HCT116 (cell line): Measurements from ENCODE around the gene MS4A15. TPM values are rescaled to one million over a fixed set of nuclear protein-coding genes. Genes with fewer than 3 reads are reported as not detected.

Experiments
- ATAC-seq: fragments of 200-7000 bp; cut with Tn5 transposase; 2 replicates; pipeline ENCODE4 v1.9.1; 2020; ENCODE audit warnings: mild to moderate bottlenecking, moderate library complexity
- BruUV-seq: library from RNA; stranded (reverse); fragments of 400-500 nt; replicated peaks from 2 replicates; lab custom pipeline; 2021; lab: Mats Ljungman, UMichigan
- CTCF ChIA-PET: fragments of 300-600 bp; sonication (Branson Sonifier 250); formaldehyde crosslinking; loops from one replicate; lab custom pipeline; 2021; ENCODE audit warnings: antibody characterized with exemption; lab: Charles Lee
- POLR2A ChIA-PET: fragments of 300-600, 350-600 bp; sonication (Branson Sonifier 250); formaldehyde crosslinking; loops from one replicate; lab custom pipeline; 2021; ENCODE audit warnings: antibody characterized with exemption; lab: Charles Lee
- RAD21 ChIA-PET, 2 experiments: fragments of 300-600 bp; sonication (Branson Sonifier 250); formaldehyde crosslinking; loops; one replicate each; lab custom pipeline; 2023; ENCODE audit warnings: low total read pairs in 2 of 2; ENCODE audit not compliant: uncharacterized antibody in 2 of 2, unreplicated experiment in 2 of 2, low non-redundant PET in 1 of 2; lab: Charles Lee
- DNase-seq: peaks from one replicate; pipeline ENCODE4 v3.0.0-alpha.2; 2010; ENCODE audit warnings: low read depth, low spot score
- H2AFZ ChIP-seq: fragments of 200-600 bp; shearing (Covaris generic), sonication (generic); 2 replicates; pipeline ENCODE4 v1.6.1; 2017; ENCODE audit warnings: low read depth, mixed run types, mixed read lengths, antibody characterized with exemption, low read length; ENCODE audit not compliant: poor library complexity, severe bottlenecking
- H3K27ac ChIP-seq: 2 replicates; pipeline ENCODE4 v1.5.1; 2012; ENCODE audit warnings: low read depth, low read length
- H3K27me3 ChIP-seq: fragments of 200-600 bp; sonication (generic); 2 replicates; pipeline ENCODE4 v1.6.1; 2016; ENCODE audit warnings: mixed run types, low read length, mixed read lengths; ENCODE audit not compliant: insufficient read depth
- H3K36me3 ChIP-seq, 2 experiments: fragments of 200-500 bp in 1 of 2; fragments of 200-600 bp in 1 of 2; sonication (Bioruptor generic) in 1 of 2; sonication (generic) in 1 of 2; 2 replicates each; pipeline versions ENCODE4 v1.5.1 to v1.6.1; 2014 to 2016; ENCODE audit warnings: low read length in 2 of 2, inconsistent platforms in 1 of 2, mixed read lengths in 1 of 2, mixed run types in 1 of 2; ENCODE audit not compliant: insufficient read depth in 2 of 2, control insufficient read depth in 1 of 2
- H3K4me1 ChIP-seq, 2 experiments: fragments of 200-600 bp in 1 of 2; sonication (generic) in 1 of 2; 2 replicates each; pipeline versions ENCODE4 v1.5.1 to v1.6.1; 2012 to 2017; ENCODE audit warnings: low read length in 2 of 2, inconsistent platforms in 1 of 2, mild to moderate bottlenecking in 1 of 2, mixed read lengths in 1 of 2, mixed run types in 1 of 2, moderate library complexity in 1 of 2; ENCODE audit not compliant: insufficient read depth in 2 of 2, control insufficient read depth in 1 of 2
- H3K4me2 ChIP-seq: fragments of 200-600 bp; sonication (generic); 2 replicates; pipeline ENCODE4 v1.6.1; 2017; ENCODE audit warnings: mixed run types, low read length, mixed read lengths
- H3K4me3 ChIP-seq, 2 experiments: fragments of 200-600 bp in 1 of 2; sonication (generic) in 1 of 2; replicated peaks in 1 of 2; 2 replicates each; pipeline ENCODE4 v1.5.1; 2011 to 2016; ENCODE audit warnings: low read length in 2 of 2, control low read depth in 1 of 2, low read depth in 1 of 2, mild to moderate bottlenecking in 1 of 2, mixed read lengths in 1 of 2, mixed run types in 1 of 2
- H3K79me2 ChIP-seq: fragments of 200-600 bp; sonication (generic); 2 replicates; pipeline ENCODE4 v1.6.1; 2017; ENCODE audit warnings: mild to moderate bottlenecking, mixed run types, low read length, moderate library complexity, mixed read lengths; ENCODE audit not compliant: insufficient read depth
- H3K9ac ChIP-seq: fragments of 200-600 bp; sonication (generic); 2 replicates; pipeline ENCODE4 v1.6.1; 2016; ENCODE audit warnings: low read length, mixed read lengths
- H3K9me2 ChIP-seq: fragments of 200-600 bp; sonication (generic), shearing (Covaris generic); 2 replicates; pipeline ENCODE4 v1.6.1; 2017; ENCODE audit warnings: mixed run types, mild to moderate bottlenecking, moderate library complexity; ENCODE audit not compliant: insufficient read depth
- H3K9me3 ChIP-seq, 2 experiments: fragments of 200-500 bp in 1 of 2; fragments of 200-600 bp in 1 of 2; sonication (Bioruptor generic) in 1 of 2; sonication (generic) in 1 of 2; 2 replicates each; pipeline ENCODE4 v1.6.1; 2014 to 2017; ENCODE audit warnings: low read length in 2 of 2, mixed read lengths in 2 of 2, inconsistent platforms in 1 of 2, low read depth in 1 of 2, mild to moderate bottlenecking in 1 of 2, mixed run types in 1 of 2, moderate library complexity in 1 of 2; ENCODE audit not compliant: control insufficient read depth in 1 of 2, insufficient read depth in 1 of 2
- H4K20me1 ChIP-seq: fragments of 200-600 bp; sonication (generic), shearing (Covaris generic); 2 replicates; pipeline ENCODE4 v1.6.1; 2017; ENCODE audit warnings: mixed run types, mild to moderate bottlenecking, moderate library complexity; ENCODE audit not compliant: insufficient read depth
- CEBPB ChIP-seq: IDR thresholded peaks from 2 replicates; pipeline ENCODE4 v1.6.1; 2012; ENCODE audit warnings: low read depth
- ELF1 ChIP-seq: IDR thresholded peaks from 2 replicates; pipeline ENCODE4 v1.6.1; 2012; ENCODE audit warnings: low read depth, borderline replicate concordance
- EZH2 ChIP-seq: fragments of 200-600 bp; sonication (generic); IDR thresholded peaks from 2 replicates; pipeline ENCODE4 v1.6.1; 2017; ENCODE audit warnings: antibody characterized with exemption, mixed run types
- EZH2phosphoT487 ChIP-seq: fragments of 200-600 bp; IDR thresholded peaks from 2 replicates; pipeline ENCODE4 v1.6.1; 2018; ENCODE audit warnings: antibody characterized with exemption, borderline replicate concordance
- JUND ChIP-seq: IDR thresholded peaks from 2 replicates; pipeline ENCODE4 v1.6.1; 2012
- RAD21 ChIP-seq: IDR thresholded peaks from 2 replicates; pipeline ENCODE4 v1.6.1; 2012; ENCODE audit warnings: low read depth, mild to moderate bottlenecking
- SP1 ChIP-seq: IDR thresholded peaks from 2 replicates; pipeline ENCODE4 v1.6.1; 2012; ENCODE audit warnings: low read depth
- YY1 ChIP-seq: IDR thresholded peaks from 2 replicates; pipeline ENCODE4 v1.6.1; 2011; ENCODE audit warnings: low read length, low read depth, moderate library complexity, mild to moderate bottlenecking; ENCODE audit not compliant: insufficient replicate concordance; ENCODE audit errors: extremely low read depth
- intact Hi-C: fragments of 100-400 bp; cut with micrococcal nuclease; formaldehyde crosslinking; loops from 2 replicates; pipeline ENCODE4 v1.10.0; 2022
- total RNA-seq: library from RNA; stranded (reverse); gene quantifications from one replicate; pipeline ENCODE4 v1.2.1, GENCODE V29; 2021; ENCODE audit not compliant: unreplicated experiment
- TF ChIP-seq, protein P1 (sequence below), 3 experiments: fragments of 200-600 bp in 1 of 3; sonication (generic) in 1 of 3; IDR thresholded peaks in 2 of 3; conservative IDR thresholded peaks in 1 of 3; 2 replicates each; pipeline ENCODE4 v1.5.1; 2012 to 2017; ENCODE audit warnings: low read depth in 2 of 3, low read length in 2 of 3, antibody characterized with exemption in 1 of 3, borderline replicate concordance in 1 of 3, control low read depth in 1 of 3, mild to moderate bottlenecking in 1 of 3, mixed read lengths in 1 of 3, mixed run types in 1 of 3, moderate library complexity in 1 of 3; ENCODE audit not compliant: insufficient read depth in 1 of 3
- TF ChIP-seq, protein P2 (sequence below): IDR thresholded peaks from 2 replicates; pipeline ENCODE4 v1.6.1; 2011; ENCODE audit warnings: mild to moderate bottlenecking, low read length, moderate library complexity; ENCODE audit not compliant: insufficient replicate concordance; ENCODE audit errors: extremely low read depth
- TF ChIP-seq, protein P3 (sequence below): IDR thresholded peaks from 2 replicates; pipeline ENCODE4 v1.6.1; 2012
- TF ChIP-seq, protein P4 (sequence below): IDR thresholded peaks from 2 replicates; pipeline ENCODE4 v1.6.1; 2012; ENCODE audit warnings: low read depth
- TF ChIP-seq, protein P5 (sequence below): IDR thresholded peaks from 2 replicates; pipeline ENCODE4 v1.6.1; 2012

Gene MS4A15
- total RNA-seq, 1 experiment from 2014 or later: 1.5 TPM

DNA sequence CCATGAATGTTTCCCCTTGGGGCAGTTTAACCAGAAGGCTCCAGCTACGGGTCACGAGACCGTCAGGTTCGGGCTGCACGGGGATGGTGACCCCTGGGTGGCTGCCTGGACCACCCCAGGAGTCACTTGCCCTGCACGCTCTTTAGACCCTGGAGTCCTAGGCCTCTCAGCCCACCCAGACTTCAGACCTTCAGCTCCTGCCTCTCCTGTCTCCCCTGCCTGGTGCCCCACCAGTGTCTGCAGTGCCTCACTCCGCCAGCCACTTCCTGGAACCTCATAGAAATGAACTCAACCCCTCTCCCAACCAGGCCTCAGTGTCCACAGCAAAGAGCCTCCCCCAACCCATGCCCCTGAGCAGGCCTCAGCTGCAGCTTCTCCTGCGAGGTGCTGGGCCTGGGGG, 16.0 kb downstream of the MS4A15 start:
- no peak overlapping the region for H3K27ac ChIP-seq
- no peaks in the 10 kb centered on the region for H3K27me3 ChIP-seq
- no peaks in the 10 kb centered on the region for H3K79me2 ChIP-seq
- no peaks in the 10 kb centered on the region for H3K9me2 ChIP-seq
- no peaks in the 10 kb centered on the region for H3K36me3 ChIP-seq
- intact Hi-C loops: loop anchor here (10.0 kb wide), 1 partner anchor 612 kb away; no protein-coding TSS in a partner anchor
- no peaks in the 10 kb centered on the region for H4K20me1 ChIP-seq
- no peak overlapping the region for H3K9ac ChIP-seq
- H3K9me3 ChIP-seq: no peaks in the 10 kb centered on the region
- ChIA-PET CTCF (interaction anchor here (1.7 kb wide), 1 partner anchor 10 kb away, joined by 6 read pairs; no protein-coding TSS in a partner anchor), RAD21 (no interaction called here)
- no peak overlapping the region for H2AFZ ChIP-seq
- no peak overlapping the region for H3K4me2 ChIP-seq
- TF ChIP-seq EZH2phosphoT487: no peak
- TF ChIP-seq EZH2: no peak
- no peak for TF ChIP-seq JUND
- TF ChIP-seq, protein P1, sequence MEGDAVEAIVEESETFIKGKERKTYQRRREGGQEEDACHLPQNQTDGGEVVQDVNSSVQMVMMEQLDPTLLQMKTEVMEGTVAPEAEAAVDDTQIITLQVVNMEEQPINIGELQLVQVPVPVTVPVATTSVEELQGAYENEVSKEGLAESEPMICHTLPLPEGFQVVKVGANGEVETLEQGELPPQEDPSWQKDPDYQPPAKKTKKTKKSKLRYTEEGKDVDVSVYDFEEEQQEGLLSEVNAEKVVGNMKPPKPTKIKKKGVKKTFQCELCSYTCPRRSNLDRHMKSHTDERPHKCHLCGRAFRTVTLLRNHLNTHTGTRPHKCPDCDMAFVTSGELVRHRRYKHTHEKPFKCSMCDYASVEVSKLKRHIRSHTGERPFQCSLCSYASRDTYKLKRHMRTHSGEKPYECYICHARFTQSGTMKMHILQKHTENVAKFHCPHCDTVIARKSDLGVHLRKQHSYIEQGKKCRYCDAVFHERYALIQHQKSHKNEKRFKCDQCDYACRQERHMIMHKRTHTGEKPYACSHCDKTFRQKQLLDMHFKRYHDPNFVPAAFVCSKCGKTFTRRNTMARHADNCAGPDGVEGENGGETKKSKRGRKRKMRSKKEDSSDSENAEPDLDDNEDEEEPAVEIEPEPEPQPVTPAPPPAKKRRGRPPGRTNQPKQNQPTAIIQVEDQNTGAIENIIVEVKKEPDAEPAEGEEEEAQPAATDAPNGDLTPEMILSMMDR (IDR thresholded peaks at IDR 0.05 in 2 of 3, conservative IDR thresholded peaks at IDR 0.05 in 1 of 3; ENCODE audit: borderline replicate concordance in 1 of 3, insufficient read depth in 1 of 3, low read depth in 2 of 3, low read length in 2 of 3): no peak
- TF ChIP-seq, protein P2, sequence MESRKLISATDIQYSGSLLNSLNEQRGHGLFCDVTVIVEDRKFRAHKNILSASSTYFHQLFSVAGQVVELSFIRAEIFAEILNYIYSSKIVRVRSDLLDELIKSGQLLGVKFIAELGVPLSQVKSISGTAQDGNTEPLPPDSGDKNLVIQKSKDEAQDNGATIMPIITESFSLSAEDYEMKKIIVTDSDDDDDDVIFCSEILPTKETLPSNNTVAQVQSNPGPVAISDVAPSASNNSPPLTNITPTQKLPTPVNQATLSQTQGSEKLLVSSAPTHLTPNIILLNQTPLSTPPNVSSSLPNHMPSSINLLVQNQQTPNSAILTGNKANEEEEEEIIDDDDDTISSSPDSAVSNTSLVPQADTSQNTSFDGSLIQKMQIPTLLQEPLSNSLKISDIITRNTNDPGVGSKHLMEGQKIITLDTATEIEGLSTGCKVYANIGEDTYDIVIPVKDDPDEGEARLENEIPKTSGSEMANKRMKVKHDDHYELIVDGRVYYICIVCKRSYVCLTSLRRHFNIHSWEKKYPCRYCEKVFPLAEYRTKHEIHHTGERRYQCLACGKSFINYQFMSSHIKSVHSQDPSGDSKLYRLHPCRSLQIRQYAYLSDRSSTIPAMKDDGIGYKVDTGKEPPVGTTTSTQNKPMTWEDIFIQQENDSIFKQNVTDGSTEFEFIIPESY: no peak
- TF ChIP-seq SP1: no peak
- no peak for TF ChIP-seq RAD21
- TF ChIP-seq YY1: no peak
- no peak for TF ChIP-seq CEBPB
- TF ChIP-seq, protein P3, sequence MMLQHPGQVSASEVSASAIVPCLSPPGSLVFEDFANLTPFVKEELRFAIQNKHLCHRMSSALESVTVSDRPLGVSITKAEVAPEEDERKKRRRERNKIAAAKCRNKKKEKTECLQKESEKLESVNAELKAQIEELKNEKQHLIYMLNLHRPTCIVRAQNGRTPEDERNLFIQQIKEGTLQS: no peak
- no peak for TF ChIP-seq ELF1
- TF ChIP-seq, protein P4, sequence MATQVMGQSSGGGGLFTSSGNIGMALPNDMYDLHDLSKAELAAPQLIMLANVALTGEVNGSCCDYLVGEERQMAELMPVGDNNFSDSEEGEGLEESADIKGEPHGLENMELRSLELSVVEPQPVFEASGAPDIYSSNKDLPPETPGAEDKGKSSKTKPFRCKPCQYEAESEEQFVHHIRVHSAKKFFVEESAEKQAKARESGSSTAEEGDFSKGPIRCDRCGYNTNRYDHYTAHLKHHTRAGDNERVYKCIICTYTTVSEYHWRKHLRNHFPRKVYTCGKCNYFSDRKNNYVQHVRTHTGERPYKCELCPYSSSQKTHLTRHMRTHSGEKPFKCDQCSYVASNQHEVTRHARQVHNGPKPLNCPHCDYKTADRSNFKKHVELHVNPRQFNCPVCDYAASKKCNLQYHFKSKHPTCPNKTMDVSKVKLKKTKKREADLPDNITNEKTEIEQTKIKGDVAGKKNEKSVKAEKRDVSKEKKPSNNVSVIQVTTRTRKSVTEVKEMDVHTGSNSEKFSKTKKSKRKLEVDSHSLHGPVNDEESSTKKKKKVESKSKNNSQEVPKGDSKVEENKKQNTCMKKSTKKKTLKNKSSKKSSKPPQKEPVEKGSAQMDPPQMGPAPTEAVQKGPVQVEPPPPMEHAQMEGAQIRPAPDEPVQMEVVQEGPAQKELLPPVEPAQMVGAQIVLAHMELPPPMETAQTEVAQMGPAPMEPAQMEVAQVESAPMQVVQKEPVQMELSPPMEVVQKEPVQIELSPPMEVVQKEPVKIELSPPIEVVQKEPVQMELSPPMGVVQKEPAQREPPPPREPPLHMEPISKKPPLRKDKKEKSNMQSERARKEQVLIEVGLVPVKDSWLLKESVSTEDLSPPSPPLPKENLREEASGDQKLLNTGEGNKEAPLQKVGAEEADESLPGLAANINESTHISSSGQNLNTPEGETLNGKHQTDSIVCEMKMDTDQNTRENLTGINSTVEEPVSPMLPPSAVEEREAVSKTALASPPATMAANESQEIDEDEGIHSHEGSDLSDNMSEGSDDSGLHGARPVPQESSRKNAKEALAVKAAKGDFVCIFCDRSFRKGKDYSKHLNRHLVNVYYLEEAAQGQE: no peak
- TF ChIP-seq, protein P5, sequence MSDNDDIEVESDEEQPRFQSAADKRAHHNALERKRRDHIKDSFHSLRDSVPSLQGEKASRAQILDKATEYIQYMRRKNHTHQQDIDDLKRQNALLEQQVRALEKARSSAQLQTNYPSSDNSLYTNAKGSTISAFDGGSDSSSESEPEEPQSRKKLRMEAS: no peak
- TF ChIP-seq, all 23 proteins: peak for 0
- DNase-seq: no peak
- ATAC-seq: no peak
- peaks cover 2 to 17% of the 10 kb centered on the region in 2 experiments; a peak in 3 of 4 replicates for H3K4me1 ChIP-seq
- POLR2A ChIA-PET: no interaction called here
- no TSS peak for BruUV-seq
- no peak overlapping the region for H3K4me3 ChIP-seq
